DLD1 (cell line): ENCODE data around the gene SMIM13.

Source experiments
- in situ Hi-C: cut with HindIII; loops from 2 replicates; pipeline ENCODE4 v1.10.0; 2017; ENCODE audit warnings: low sequenced_read_pairs

The SMIM13 gene

GRCh38 chr6:11093626-11094410 lies at the start of gene SMIM13:
Gene SMIM13, plus strand, starts transcription at chr6:11093834. Its CDS starts 480 bp downstream, at chr6:11094314.
- in situ Hi-C loops: no loop called here

- in situ Hi-C loops: no loop called here
Observed at GRCh38 chr6:11043961-11044711, 49.5 kb upstream of the SMIM13 start, which contains the start of gene ELOVL2. Gene ELOVL2, minus strand, starts transcription at chr6:11044305. Its CDS starts 75 bp downstream, at chr6:11044230.

- in situ Hi-C loops: no loop called here
Observed at GRCh38 chr6:11044712-11045167, 48.9 kb upstream of the SMIM13 start.

- in situ Hi-C loops: no loop called here
Observed at GRCh38 chr6:11050731-11051130, 42.9 kb upstream of the SMIM13 start.

GRCh38 chr6:11053307-11053706 lies 40.3 kb upstream of the SMIM13 start:
- in situ Hi-C loops: no loop called here

GRCh38 chr6:11054722-11055121 lies 38.9 kb upstream of the SMIM13 start:
- in situ Hi-C loops: no loop called here

- in situ Hi-C loops: no loop called here
Observed at GRCh38 chr6:11055127-11055627, 38.5 kb upstream of the SMIM13 start.

GRCh38 chr6:11056871-11057270 lies 36.8 kb upstream of the SMIM13 start:
- in situ Hi-C loops: no loop called here

GRCh38 chr6:11058406-11058805 lies 35.2 kb upstream of the SMIM13 start:
- in situ Hi-C loops: no loop called here

GRCh38 chr6:11062083-11062482 lies 31.6 kb upstream of the SMIM13 start:
- in situ Hi-C loops: no loop called here

GRCh38 chr6:11062715-11063114 lies 30.9 kb upstream of the SMIM13 start:
- in situ Hi-C loops: no loop called here

- in situ Hi-C loops: no loop called here
Observed at GRCh38 chr6:11064836-11065235, 28.8 kb upstream of the SMIM13 start.

GRCh38 chr6:11065436-11066202 lies 28.0 kb upstream of the SMIM13 start:
- in situ Hi-C loops: no loop called here

- in situ Hi-C loops: no loop called here
Observed at GRCh38 chr6:11066505-11067347, 26.9 kb upstream of the SMIM13 start.

GRCh38 chr6:11067348-11067747 lies 26.3 kb upstream of the SMIM13 start:
- in situ Hi-C loops: no loop called here

- in situ Hi-C loops: no loop called here
Observed at GRCh38 chr6:11069760-11070159, 23.9 kb upstream of the SMIM13 start.

- in situ Hi-C loops: no loop called here
Observed at GRCh38 chr6:11072101-11072500, 21.5 kb upstream of the SMIM13 start.

- in situ Hi-C loops: no loop called here
Observed at GRCh38 chr6:11076540-11076939, 17.1 kb upstream of the SMIM13 start.

- in situ Hi-C loops: no loop called here
Observed at GRCh38 chr6:11078266-11078665, 15.4 kb upstream of the SMIM13 start.

- in situ Hi-C loops: no loop called here
Observed at GRCh38 chr6:11080296-11080695, 13.3 kb upstream of the SMIM13 start.
